Transverse colon (tissue), 4 donors: Measurements from ENCODE around the gene FBXO44. TPM values are rescaled to one million over a fixed set of nuclear protein-coding genes. Genes with fewer than 3 reads are reported as not detected.

Experiments
- DNase-seq: peaks from one replicate; pipeline ENCODE4 v3.0.0-alpha.2; 2019
- H3K27ac ChIP-seq, 4 donors: fragments of 200-600 bp; sonication (generic); 2 replicates each; pipeline ENCODE4 v1.5.1; 2016 to 2018; ENCODE audit warnings: inconsistent platforms in 4 of 4
- H3K27me3 ChIP-seq: fragments of 200-600 bp; sonication (generic); 2 replicates; pipeline ENCODE4 v1.5.1; 2017; ENCODE audit warnings: inconsistent platforms
- H3K36me3 ChIP-seq, 4 donors: fragments of 200-600 bp; sonication (generic); 2 replicates each; pipeline ENCODE4 v1.5.1; 2017 to 2019; ENCODE audit warnings: inconsistent platforms in 4 of 4
- H3K4me1 ChIP-seq, 4 donors: fragments of 200-600 bp; sonication (generic); 2 replicates each; pipeline ENCODE4 v1.5.1; 2017 to 2020; ENCODE audit warnings: inconsistent platforms in 4 of 4
- H3K4me3 ChIP-seq, 4 donors: fragments of 200-600 bp; sonication (generic); 1 replicate in 1 of 4; 2 replicates in 3 of 4; pipeline versions ENCODE4 v1.5.1 to v1.6.1; 2017 to 2019; ENCODE audit warnings: inconsistent platforms in 4 of 4
- H3K9me3 ChIP-seq, 2 donors: fragments of 200-600 bp; sonication (generic); 2 replicates each; pipeline ENCODE4 v1.5.1; 2017 to 2019; ENCODE audit warnings: inconsistent platforms in 2 of 2
- EP300 ChIP-seq: sonication (generic); formaldehyde crosslinking; IDR thresholded peaks from one replicate; pipeline ENCODE4 v1.6.1; 2017; ENCODE audit warnings: antibody characterized with exemption, low read depth
- POLR2A ChIP-seq: fragments of 450-650 bp; IDR thresholded peaks from one replicate; pipeline ENCODE4 v1.6.1; 2016; ENCODE audit warnings: antibody characterized with exemption, mild to moderate bottlenecking, moderate library complexity
- POLR2AphosphoS5 ChIP-seq, 3 donors: sonication (generic); formaldehyde crosslinking; IDR thresholded peaks; one replicate each; pipeline ENCODE4 v1.6.1; 2016; ENCODE audit warnings: antibody characterized with exemption in 3 of 3
- WGBS, 2 donors: methylation state at CpG; one replicate each; pipeline ENCODE4 v1.1.5; 2018; ENCODE audit warnings: low coverage in 1 of 2; 5-methylcytosine and 5-hydroxymethylcytosine counted together
- in situ Hi-C, 4 donors: fragments of 200-750 bp; cut with MboI; loops; one replicate each; pipeline versions ENCODE4 v1.15.0 to v1.15.1; 2017; ENCODE audit warnings: low sequenced_read_pairs in 3 of 4, low pct_ligation_motif_present in 1 of 4, low pct_unique_long_range_greater_than_20kb in 1 of 4
- intact Hi-C: fragments of 100-400 bp; cut with DNase I; formaldehyde crosslinking; loops from one replicate; pipeline ENCODE4 v1.15.1; 2023; ENCODE audit warnings: low total_unique reads
- total RNA-seq, 4 donors: library from RNA; depleted of rRNA; stranded (reverse); fragments of >200 nt; gene quantifications; one replicate each; pipeline ENCODE4 v1.1.0, GENCODE V29; 2016
- TF ChIP-seq, protein P1 (sequence below), 5 experiments: fragments of 200-600 bp in 3 of 5; fragments of 450-650 bp in 2 of 5; sonication (generic) in 3 of 5; IDR thresholded peaks; 1 replicate in 2 of 5; 2 replicates in 3 of 5; pipeline ENCODE4 v1.5.1; 2016 to 2017; ENCODE audit warnings: antibody characterized with exemption in 5 of 5, inconsistent platforms in 3 of 5, mild to moderate bottlenecking in 2 of 5, moderate library complexity in 1 of 5

FBXO44 gene
- total RNA-seq, 4 donors from 2014 or later = 3.2 to 10.5 (median 6.9) TPM

DNA sequence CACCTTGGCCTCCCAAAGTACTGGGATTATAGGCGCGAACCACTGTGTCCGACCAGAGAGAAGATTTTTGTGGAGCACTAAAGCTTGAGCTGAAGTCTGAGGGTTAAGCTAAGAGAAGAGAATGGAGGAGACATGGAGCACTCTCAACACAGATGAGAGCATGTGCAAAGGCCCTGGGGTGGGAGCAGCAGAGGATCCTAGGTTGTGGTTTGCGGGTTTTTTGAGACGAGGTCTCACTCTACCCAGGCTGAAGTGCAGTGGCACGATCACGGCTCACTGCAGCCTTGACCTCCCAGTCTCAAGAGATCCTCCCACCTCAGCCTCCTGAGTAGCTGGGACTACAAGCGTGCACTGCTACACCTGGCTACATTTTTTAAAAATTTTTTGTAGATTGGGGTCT is 31.0 kb upstream of the FBXO44 start:
- WGBS, 2 donors = 76% methylated on average over 8 of the region's 8 CpGs; no CpG with 5 or more reads in 1 of the 2 donors

GRCh38 chr1:11626551-11626950 is 28.1 kb upstream of the FBXO44 start:
- Histone ChIP-seq H3K36me3 (no peaks in the 10 kb centered on the region), H3K4me1 (no peaks in the 10 kb centered on the region), H3K27ac (no peak overlapping the region), H3K4me3 (no peak overlapping the region), H3K9me3 (no peaks in the 10 kb centered on the region), H3K27me3 (peaks cover 21% of the 10 kb centered on the region)
- WGBS, 2 donors = 40 to 57% methylated on average over 2 to 3 of the region's 3 CpGs
- DNase-seq = no peak
- intact Hi-C loops (no loop called here), in situ Hi-C loops (loop anchor here (25.0 kb wide), 3 partner anchors 289 to 589 kb away; partner anchors contain the start of gene MASP2 (in 2 of the 4))
- TF ChIP-seq POLR2A (no peak), EP300 (no peak)
- TF ChIP-seq, protein P1, sequence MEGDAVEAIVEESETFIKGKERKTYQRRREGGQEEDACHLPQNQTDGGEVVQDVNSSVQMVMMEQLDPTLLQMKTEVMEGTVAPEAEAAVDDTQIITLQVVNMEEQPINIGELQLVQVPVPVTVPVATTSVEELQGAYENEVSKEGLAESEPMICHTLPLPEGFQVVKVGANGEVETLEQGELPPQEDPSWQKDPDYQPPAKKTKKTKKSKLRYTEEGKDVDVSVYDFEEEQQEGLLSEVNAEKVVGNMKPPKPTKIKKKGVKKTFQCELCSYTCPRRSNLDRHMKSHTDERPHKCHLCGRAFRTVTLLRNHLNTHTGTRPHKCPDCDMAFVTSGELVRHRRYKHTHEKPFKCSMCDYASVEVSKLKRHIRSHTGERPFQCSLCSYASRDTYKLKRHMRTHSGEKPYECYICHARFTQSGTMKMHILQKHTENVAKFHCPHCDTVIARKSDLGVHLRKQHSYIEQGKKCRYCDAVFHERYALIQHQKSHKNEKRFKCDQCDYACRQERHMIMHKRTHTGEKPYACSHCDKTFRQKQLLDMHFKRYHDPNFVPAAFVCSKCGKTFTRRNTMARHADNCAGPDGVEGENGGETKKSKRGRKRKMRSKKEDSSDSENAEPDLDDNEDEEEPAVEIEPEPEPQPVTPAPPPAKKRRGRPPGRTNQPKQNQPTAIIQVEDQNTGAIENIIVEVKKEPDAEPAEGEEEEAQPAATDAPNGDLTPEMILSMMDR (IDR thresholded peaks at IDR 0.05) = no peak

More for the DNA sequence above, 31.0 kb upstream of the FBXO44 start:
- H3K9me3 ChIP-seq = no peaks in the 10 kb centered on the region
- no peak overlapping the region for H3K27ac ChIP-seq
- DNase-seq = no peak
- in situ Hi-C loops (no loop called here), intact Hi-C loops (no loop called here)
- no peaks in the 10 kb centered on the region for H3K4me1 ChIP-seq
- H3K27me3 ChIP-seq = peaks cover 29% of the 10 kb centered on the region
- TF ChIP-seq EP300 (no peak), POLR2A (no peak), POLR2AphosphoS5 (IDR thresholded peaks at IDR 0.05) (no peak)
- TF ChIP-seq, protein P1 (IDR thresholded peaks at IDR 0.05) = no peak
- H3K36me3 ChIP-seq = no peaks in the 10 kb centered on the region
- H3K4me3 ChIP-seq = no peak overlapping the region

DNA sequence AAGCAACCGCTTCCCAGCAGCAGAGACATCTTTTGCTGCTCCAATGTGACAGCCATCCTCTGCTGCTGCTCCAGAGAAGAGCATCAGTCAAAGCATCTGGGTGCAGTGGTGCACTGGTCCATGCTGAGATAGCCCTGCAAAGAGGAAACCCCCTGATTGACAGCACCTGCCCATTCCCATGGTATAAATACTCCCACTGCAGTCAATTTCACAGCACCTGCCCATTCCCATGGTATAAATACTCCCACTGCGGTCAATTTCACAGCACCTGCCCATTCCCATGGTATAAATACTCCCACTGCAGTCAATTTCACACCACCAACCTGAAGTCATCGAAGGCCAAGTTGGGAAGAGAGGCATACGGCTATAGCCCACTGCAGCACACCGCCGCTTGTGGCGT is 25.9 kb upstream of the FBXO44 start:
- peaks cover 25% of the 10 kb centered on the region for H3K27me3 ChIP-seq
- in situ Hi-C loops = loop anchor here (25.0 kb wide), 3 partner anchors 291 to 591 kb away; partner anchors contain the start of gene MASP2 (in 2 of the 4)
- no peaks in the 10 kb centered on the region for H3K4me1 ChIP-seq
- H3K4me3 ChIP-seq = no peak overlapping the region
- no peak overlapping the region for H3K27ac ChIP-seq
- no peak for DNase-seq
- intact Hi-C loops = no loop called here
- 91% methylated on average over 7 of the region's 7 CpGs; no CpG with 5 or more reads in 1 of the 2 donors for WGBS, 2 donors
- TF ChIP-seq POLR2AphosphoS5 (IDR thresholded peaks at IDR 0.05) = no peak
- no peak for TF ChIP-seq POLR2A
- TF ChIP-seq, protein P1 (IDR thresholded peaks at IDR 0.05) = no peak
- no peak for TF ChIP-seq EP300
- no peaks in the 10 kb centered on the region for H3K9me3 ChIP-seq
- no peaks in the 10 kb centered on the region for H3K36me3 ChIP-seq

DNA sequence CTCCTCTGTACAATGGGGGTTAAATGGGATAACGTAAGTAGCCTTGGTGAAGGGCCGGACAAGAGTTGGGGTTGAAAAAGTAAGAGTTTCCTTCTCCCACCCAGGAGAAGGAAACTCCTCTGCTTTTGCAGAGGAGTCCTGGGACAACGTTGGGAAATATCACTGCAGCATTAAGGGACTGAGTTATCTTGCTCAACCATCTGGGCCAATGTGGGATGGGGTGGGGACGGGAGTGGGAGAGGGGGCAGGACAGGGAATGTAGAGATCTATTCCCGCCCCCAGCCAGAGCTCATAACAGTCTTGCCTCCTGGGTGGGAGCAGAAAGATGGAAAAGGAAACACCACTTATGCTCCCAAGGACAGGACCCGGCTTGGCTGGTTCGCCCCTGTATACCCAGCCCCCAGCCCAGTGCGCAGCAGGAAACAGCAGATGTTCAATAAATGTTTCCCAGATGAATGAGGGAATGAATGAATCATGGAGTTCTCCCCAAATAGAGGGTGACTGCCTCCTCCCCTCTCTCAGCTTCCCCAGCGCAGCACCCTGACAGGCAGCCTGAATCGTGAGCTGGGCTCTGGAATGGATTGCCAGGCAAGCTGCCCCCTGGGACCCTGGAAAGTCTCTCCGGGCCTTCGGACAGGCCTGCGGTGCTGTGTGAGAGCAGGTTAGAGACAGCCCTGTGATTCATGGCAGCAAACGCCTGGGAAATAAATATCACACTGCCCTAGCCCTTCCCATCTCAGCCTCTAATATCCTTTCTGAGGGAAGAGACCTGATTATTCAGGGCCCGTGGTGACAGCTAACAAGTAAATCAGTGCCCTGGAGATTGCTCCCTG is 25.3 kb upstream of the FBXO44 start:
- TF ChIP-seq POLR2AphosphoS5 (IDR thresholded peaks at IDR 0.05) (no peak), POLR2A (no peak), EP300 (no peak)
- TF ChIP-seq, protein P1 (IDR thresholded peaks at IDR 0.05) = no peak
- H3K27ac ChIP-seq = no peak overlapping the region
- H3K4me1 ChIP-seq = no peaks in the 10 kb centered on the region
- H3K27me3 ChIP-seq = peaks cover 25% of the 10 kb centered on the region
- H3K4me3 ChIP-seq = no peak overlapping the region
- no peak for DNase-seq
- in situ Hi-C loops (loop anchor here (10.0 to 25.0 kb wide), 4 partner anchors 292 to 595 kb away; partner anchors contain the start of gene MASP2 (in 2 of the 4)), intact Hi-C loops (no loop called here)
- 61 to 83% methylated on average over 2 to 15 of the region's 15 CpGs for WGBS, 2 donors
- H3K9me3 ChIP-seq = no peaks in the 10 kb centered on the region
- H3K36me3 ChIP-seq = no peaks in the 10 kb centered on the region
